OCI-LY3 (cell line): ENCODE data around the gene TCF4.

Experiments used
- H2AFZ ChIP-seq: fragments of 200-600, 300-600 bp; shearing (Covaris generic); 2 replicates; pipeline ENCODE4 v1.6.0; 2014; ENCODE audit warnings: antibody characterized with exemption, low read depth, low read length
- H3K27ac ChIP-seq: fragments of 200-600, 300-600 bp; sonication (generic); 2 replicates; pipeline ENCODE4 v1.5.1; 2014; ENCODE audit warnings: mild to moderate bottlenecking, low read length, moderate library complexity, mixed read lengths
- H3K27me3 ChIP-seq: fragments of 200-600, 300-600 bp; sonication (generic); 2 replicates; pipeline ENCODE4 v1.6.1; 2014; ENCODE audit warnings: low read depth, low read length, mixed read lengths
- H3K36me3 ChIP-seq: fragments of 200-600, 300-600 bp; sonication (generic); replicated peaks from 2 replicates; pipeline ENCODE3; 2014; ENCODE audit warnings: low read depth, low read length, mixed read lengths
- H3K4me1 ChIP-seq: fragments of 300-600, 200-600 bp; sonication (generic); 2 replicates; pipeline ENCODE4 v1.6.1; 2014; ENCODE audit warnings: low read length, mixed read lengths
- H3K4me2 ChIP-seq: fragments of 200-600, 300-600 bp; sonication (generic); 2 replicates; pipeline ENCODE4 v1.6.1; 2014; ENCODE audit warnings: low read length, mixed read lengths
- H3K4me3 ChIP-seq: fragments of 300-600, 200-600 bp; sonication (generic); 2 replicates; pipeline ENCODE4 v1.5.1; 2014; ENCODE audit warnings: antibody characterized with exemption, mild to moderate bottlenecking, low read length, moderate library complexity
- H3K79me2 ChIP-seq: fragments of 300-600, 200-600 bp; shearing (Covaris generic); 2 replicates; pipeline ENCODE4 v1.6.1; 2014; ENCODE audit warnings: mild to moderate bottlenecking, low read length, mixed read lengths
- H3K9ac ChIP-seq: fragments of 300-600, 200-600 bp; shearing (Covaris generic); 2 replicates; pipeline ENCODE4 v1.6.0; 2014; ENCODE audit warnings: mild to moderate bottlenecking, low read length, moderate library complexity
- H3K9me3 ChIP-seq: fragments of 200-600, 300-600 bp; shearing (Covaris generic); 2 replicates; pipeline ENCODE4 v1.6.1; 2014; ENCODE audit warnings: low read length, mixed read lengths; ENCODE audit not compliant: insufficient read depth
- H4K20me1 ChIP-seq: fragments of 200-600, 300-600 bp; sonication (generic); 2 replicates; pipeline ENCODE4 v1.6.1; 2016; ENCODE audit warnings: low read length, mixed read lengths; ENCODE audit not compliant: insufficient read depth
- CTCF ChIP-seq: fragments of 200-600, 300-600 bp; sonication (generic); IDR thresholded peaks from 2 replicates; pipeline ENCODE4 v1.5.1; 2014; ENCODE audit warnings: antibody characterized with exemption, low read length, low read depth
- EZH2phosphoT487 ChIP-seq: fragments of 200-600 bp; shearing (Covaris generic); IDR thresholded peaks from 2 replicates; pipeline ENCODE4 v1.6.1; 2018; ENCODE audit warnings: antibody characterized with exemption, mixed run types, low read depth

TCF4 gene

GRCh38 chr18:55587418-55588110 is 428 bp downstream of the TCF4 start:
- Histone ChIP-seq H3K79me2 (peaks cover 73% of the 10 kb centered on the region), H3K9ac (peak overlapping the region; percentile 92), H3K4me3 (peak overlapping the region; percentile 75), H3K27ac (peak overlapping the region; percentile 88), H3K4me1 (peaks cover 25% of the 10 kb centered on the region), H3K4me2 (peak overlapping the region; percentile 75; the same call in 1 of the 2 replicates), H4K20me1 (no peaks in the 10 kb centered on the region), H3K9me3 (no peaks in the 10 kb centered on the region), H2AFZ (no peak overlapping the region), H3K36me3 (peaks cover 44% of the 10 kb centered on the region), H3K27me3 (no peaks in the 10 kb centered on the region)
- no peak for TF ChIP-seq EZH2phosphoT487
- no peak for TF ChIP-seq CTCF

GRCh38 chr18:55585920-55586561 is 2.0 kb downstream of the TCF4 start:
- Histone ChIP-seq H3K27me3 (no peaks in the 10 kb centered on the region), H3K27ac (peak overlapping the region; percentile 88), H4K20me1 (no peaks in the 10 kb centered on the region), H2AFZ (no peak overlapping the region), H3K4me2 (peak overlapping the region; percentile 82), H3K79me2 (peaks cover 88% of the 10 kb centered on the region), H3K4me1 (peaks cover 30% of the 10 kb centered on the region), H3K36me3 (peaks cover 60% of the 10 kb centered on the region), H3K9me3 (no peaks in the 10 kb centered on the region), H3K4me3 (peak overlapping the region; percentile 75), H3K9ac (peak overlapping the region; percentile 92)
- TF ChIP-seq CTCF (no peak), EZH2phosphoT487 (no peak)

GRCh38 chr18:55585065-55585919 is 2.7 kb downstream of the TCF4 start:
- Histone ChIP-seq H3K9me3 (no peaks in the 10 kb centered on the region), H3K9ac (peak overlapping the region; percentile 92), H3K36me3 (peaks cover 67% of the 10 kb centered on the region), H2AFZ (no peak overlapping the region), H3K4me3 (peak overlapping the region; percentile 75), H3K79me2 (peaks cover 94% of the 10 kb centered on the region), H3K27ac (peak overlapping the region; percentile 88), H3K4me1 (peaks cover 34% of the 10 kb centered on the region), H3K4me2 (peak overlapping the region; percentile 82), H3K27me3 (no peaks in the 10 kb centered on the region), H4K20me1 (no peaks in the 10 kb centered on the region)
- TF ChIP-seq CTCF (no peak), EZH2phosphoT487 (no peak)

- peaks cover 41% of the 10 kb centered on the region for H3K4me1 ChIP-seq
- H3K4me2 ChIP-seq, result peak overlapping the region; percentile 82
- H3K27ac ChIP-seq, result peak overlapping the region; percentile 88
- no peak overlapping the region for H2AFZ ChIP-seq
- no peak for TF ChIP-seq EZH2phosphoT487
- TF ChIP-seq CTCF, result no peak
- H3K36me3 ChIP-seq, result peaks cover 77% of the 10 kb centered on the region
- peak overlapping the region; percentile 75 for H3K4me3 ChIP-seq
- no peaks in the 10 kb centered on the region for H4K20me1 ChIP-seq
- H3K79me2 ChIP-seq, result peaks cover 97% of the 10 kb centered on the region
- H3K27me3 ChIP-seq, result no peaks in the 10 kb centered on the region
- H3K9me3 ChIP-seq, result no peaks in the 10 kb centered on the region
- H3K9ac ChIP-seq, result peak overlapping the region; percentile 92
Observed at GRCh38 chr18:55584201-55584600, 3.8 kb downstream of the TCF4 start.
